ENCODE data around the gene AHCTF1. TPM values are rescaled to one million over a fixed set of nuclear protein-coding genes. Genes with fewer than 3 reads are reported as not detected.
"Not testable (repeated sequence)": the region's sequence is repeated elsewhere in the genome, so short reads cannot be mapped to it uniquely, and the experiment has no call there.

Gene AHCTF1
- total RNA-seq, 1 donor from 2014 or later: 21.1 TPM

DNA sequence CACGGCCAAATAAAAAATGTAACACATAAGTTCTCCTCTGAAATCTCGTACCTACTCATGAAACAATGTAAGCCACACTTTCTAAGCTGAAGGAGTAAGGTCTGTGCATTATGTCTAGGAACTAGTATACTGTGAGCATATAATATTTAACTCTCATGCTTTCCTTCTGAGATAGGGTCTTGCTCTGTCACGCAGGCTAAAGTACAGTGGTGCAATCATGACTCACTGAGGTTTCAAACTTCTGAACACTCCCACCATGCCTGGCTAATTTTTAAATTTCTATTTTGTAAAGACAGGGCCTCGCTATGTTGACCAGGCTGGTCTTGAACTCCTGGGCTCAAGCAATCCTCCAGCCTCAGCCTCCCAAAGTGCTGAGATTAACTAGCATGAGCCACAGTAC, 71.3 kb downstream of the AHCTF1 start:
- intact Hi-C loops (cut with DNase I): no loop called here
- DNase-seq (ENCODE audit: missing footprints) (no peak), ATAC-seq (no peak)

DNA sequence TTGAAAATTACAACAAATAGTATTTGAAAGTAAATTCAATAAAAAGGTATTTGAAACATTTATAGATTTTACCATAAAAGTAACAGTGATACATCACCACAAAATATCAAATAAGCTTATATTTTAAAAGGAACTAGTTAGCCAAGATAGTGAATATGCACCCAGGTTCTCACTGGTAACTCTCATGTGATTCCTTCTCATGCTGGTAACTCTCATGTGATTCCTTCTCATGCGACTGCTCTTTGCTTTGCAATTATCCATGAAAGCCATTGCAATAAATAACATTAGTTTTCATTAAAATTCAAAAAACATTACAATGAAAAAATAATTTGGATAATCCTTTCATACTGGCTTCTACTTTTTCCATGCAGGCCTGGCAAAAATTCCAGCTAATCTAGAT, 75.4 kb downstream of the AHCTF1 start:
- ATAC-seq (no peak), DNase-seq (ENCODE audit: missing footprints) (no peak)
- intact Hi-C loops (cut with DNase I): loop anchor here (5.0 kb wide), 1 partner anchor 36 kb away; no protein-coding TSS in a partner anchor

DNA sequence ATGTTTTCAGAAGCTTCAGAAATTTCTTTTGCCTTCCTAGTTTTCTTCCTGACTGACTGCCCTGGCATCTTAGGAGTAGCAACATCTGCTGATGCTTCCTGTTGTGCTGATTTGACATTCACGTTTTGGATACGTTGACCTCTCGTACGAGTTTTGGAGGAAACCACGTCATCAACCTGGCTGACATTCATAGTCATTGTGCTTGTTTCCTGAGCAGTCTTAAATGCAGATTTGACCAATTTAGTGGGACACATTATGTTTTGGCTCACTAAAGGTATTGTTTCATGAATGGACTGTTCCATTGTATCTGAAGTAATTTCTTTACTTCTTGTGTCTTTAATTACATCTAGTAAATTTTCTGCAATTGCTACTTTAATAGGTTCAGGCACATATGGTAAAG, 81.1 kb downstream of the AHCTF1 start:
- ATAC-seq: peak; percentile 13
- DNase-seq (ENCODE audit: missing footprints); intact Hi-C loops (cut with DNase I): not testable (repeated sequence)

DNA sequence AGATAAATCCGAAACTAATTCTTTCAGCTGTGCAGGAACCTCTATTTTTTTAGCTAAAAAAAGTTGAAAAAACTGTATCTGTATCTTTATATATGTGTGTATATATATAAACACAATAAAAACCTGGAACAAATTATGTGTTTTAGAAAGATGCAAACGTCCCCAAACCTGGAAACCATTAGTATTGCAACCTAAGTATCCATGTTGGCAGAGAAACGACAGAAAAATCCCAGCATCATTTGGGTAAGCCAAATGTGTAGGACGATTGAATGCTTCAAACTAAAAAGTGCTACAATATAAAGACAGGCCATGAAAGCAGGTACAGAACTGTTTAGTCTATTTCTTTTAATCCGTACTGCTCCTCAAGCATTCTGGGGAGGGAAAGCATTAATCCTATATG, 87.9 kb downstream of the AHCTF1 start:
- ATAC-seq (no peak), DNase-seq (ENCODE audit: missing footprints) (no peak)
- intact Hi-C loops (cut with DNase I): no loop called here

DNA sequence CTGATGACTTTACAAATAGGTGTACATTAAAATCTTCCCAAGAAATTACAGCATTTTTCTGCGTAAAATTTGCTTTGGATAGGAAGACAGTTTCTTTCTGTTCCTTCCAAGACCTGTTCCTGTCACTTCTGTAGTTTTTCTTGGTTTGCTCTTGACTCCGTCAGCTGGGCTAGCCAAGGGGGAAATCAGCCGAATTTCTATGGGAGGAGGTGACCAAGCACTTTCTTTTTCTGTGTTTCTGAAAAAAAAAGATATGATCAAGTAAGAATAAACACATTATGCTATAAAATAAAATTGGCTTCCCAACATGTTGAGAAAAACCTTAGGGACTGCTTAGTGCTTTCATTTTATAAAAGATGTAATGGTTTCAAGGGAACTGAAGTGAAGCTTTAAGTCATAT, 91.0 kb downstream of the AHCTF1 start:
- DNase-seq (ENCODE audit: missing footprints); ATAC-seq; intact Hi-C loops (cut with DNase I): not testable (repeated sequence)

DNA sequence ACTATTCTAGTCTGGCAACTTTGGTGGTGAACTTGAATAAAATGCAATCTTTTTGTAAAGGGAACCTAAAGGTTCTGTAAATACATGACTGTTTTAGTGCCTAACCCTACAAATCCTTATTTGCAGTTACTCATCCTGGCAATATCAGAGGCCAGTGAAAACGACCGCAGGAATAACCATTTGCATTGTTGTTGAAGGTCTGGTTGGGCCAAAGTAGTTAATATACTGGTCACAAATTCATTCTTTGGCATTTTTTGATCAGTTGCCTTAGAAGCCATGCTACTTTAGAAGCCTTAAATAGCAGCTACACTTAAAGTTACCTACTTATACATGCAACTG, 93.7 kb downstream of the AHCTF1 start:
- DNase-seq (ENCODE audit: missing footprints): no peak
- ATAC-seq: no peak
- intact Hi-C loops (cut with DNase I): no loop called here

DNA sequence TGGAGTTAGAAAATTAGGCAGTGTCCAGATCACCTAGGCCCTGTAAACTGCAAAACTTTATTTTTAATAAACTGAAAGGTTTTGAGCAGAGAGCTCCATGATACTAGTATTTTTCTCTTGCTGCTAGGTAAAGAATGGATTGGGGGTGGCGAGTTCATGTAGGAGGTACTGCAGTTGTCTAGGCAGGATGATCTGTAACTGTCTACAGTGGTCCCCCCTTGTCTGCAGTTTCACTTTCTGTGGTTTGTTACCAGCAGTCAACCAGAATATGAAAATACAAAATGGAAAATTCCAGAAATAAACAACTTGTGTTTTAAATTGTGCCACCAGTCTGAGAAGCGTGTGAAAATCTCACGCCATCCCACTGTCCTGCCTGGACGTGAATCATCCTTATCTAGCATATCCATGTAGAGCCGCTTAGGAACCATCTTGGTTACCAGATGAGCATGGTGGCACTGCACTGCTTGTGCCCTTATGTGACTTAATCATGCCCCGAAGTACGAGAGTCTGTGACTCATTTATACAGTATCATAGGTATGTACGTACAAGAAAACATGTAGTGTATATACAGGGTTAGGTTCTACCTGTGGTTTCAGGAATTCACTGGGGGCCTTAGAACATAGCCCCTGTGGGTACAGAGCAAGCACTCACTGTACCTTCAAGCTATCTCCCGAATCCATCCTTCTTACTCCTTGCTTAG, 94.2 kb downstream of the AHCTF1 start:
- DNase-seq (ENCODE audit: missing footprints): no peak
- no peak for ATAC-seq
- intact Hi-C loops (cut with DNase I): no loop called here

DNA sequence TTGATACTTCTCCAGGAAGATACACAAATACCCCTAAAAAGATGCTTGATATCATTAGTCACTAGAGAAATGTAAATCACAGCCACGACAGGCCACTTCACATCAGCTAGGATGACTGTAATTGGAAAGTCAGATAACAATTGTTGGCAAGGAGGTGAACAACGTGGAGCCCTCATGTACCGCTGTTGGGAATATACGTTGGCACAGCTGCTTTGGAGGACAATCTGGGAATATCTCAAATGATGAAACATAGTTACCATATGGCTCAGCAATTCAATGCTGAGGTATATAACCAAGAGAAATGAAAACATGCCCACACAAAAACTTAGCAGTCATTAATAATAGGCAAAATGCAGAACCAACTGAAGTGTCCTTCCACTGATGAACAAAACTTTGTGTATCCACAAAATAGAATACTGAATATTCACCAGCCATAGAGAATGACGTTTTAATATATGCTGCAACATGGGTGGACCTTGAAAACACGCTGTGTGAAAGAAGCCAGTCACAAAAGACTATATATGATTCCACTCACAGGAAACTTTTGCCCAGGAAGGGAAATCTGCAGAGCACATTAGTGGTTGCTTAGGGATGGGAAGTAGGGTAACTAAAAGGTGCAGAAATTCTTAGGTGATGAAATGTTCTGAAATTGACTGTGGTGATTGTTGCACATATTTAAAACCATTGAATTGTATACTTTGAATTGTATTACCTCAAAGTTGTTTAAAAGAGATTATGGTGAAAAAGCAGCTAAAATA, 95.4 kb downstream of the AHCTF1 start:
- no peak for DNase-seq (ENCODE audit: missing footprints)
- no peak for ATAC-seq
- intact Hi-C loops (cut with DNase I): no loop called here

DNA sequence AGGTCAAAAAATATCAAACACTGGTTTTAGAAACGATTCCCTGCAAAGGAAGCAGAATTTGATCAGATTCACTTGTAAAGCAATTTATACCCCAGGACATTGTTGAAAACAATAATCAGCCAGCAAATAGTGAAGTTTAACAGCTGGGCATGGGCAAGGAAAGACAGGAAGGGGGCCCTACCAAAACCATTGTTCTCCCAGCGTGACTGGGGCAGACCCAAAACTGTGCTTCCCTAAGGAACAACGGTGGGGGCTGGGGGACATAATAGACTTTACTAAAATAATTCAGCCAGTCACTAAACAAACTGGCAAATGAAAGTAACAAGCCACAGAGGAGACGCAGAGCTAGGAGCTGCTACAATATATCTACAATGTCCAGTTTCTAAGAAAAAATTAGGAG, 100.2 kb downstream of the AHCTF1 start:
- intact Hi-C loops (cut with DNase I): no loop called here
- no peak for ATAC-seq
- no peak for DNase-seq (ENCODE audit: missing footprints)

DNA sequence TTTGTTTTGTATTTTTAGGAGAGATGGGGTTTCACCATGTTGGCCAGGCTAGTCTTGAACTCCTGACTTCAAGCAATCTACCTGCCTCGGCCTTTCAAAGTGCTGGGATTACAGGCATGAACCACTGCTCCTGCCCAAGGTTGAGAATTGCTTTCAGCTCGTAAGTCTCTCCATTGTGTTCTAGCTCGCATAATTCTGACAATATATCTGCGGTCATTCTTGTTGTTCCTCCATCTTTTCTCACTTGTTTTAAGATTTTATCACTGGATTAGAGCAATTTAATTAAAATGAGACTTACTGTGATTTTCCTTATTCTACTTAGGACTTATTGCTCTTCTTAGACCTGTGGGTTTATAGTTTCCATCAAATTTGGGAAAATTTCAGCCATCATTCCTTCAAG, 102.9 kb downstream of the AHCTF1 start:
- ATAC-seq (no peak), DNase-seq (ENCODE audit: missing footprints) (no peak)
- intact Hi-C loops (cut with DNase I): no loop called here

DNA sequence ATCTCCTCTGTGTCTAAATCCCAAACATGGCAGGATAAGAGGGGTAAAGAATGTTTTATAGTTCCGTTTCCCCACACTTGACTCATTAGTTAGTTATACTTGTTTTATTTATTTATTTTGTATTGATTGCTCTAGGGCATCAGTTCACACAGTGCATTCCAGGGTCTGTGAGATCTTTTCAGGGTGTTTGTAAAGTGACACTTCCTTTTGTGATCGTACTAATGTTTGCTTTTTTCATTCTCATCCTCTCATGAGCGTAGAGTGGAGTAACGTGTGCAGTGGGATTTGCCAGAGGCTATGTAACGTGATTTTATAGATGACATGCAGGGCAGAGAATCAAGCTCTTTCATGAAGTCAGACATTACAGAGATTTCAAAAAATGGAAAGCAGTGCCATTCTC, 104.4 kb downstream of the AHCTF1 start:
- no peak for DNase-seq (ENCODE audit: missing footprints)
- intact Hi-C loops (cut with DNase I): no loop called here
- no peak for ATAC-seq

DNA sequence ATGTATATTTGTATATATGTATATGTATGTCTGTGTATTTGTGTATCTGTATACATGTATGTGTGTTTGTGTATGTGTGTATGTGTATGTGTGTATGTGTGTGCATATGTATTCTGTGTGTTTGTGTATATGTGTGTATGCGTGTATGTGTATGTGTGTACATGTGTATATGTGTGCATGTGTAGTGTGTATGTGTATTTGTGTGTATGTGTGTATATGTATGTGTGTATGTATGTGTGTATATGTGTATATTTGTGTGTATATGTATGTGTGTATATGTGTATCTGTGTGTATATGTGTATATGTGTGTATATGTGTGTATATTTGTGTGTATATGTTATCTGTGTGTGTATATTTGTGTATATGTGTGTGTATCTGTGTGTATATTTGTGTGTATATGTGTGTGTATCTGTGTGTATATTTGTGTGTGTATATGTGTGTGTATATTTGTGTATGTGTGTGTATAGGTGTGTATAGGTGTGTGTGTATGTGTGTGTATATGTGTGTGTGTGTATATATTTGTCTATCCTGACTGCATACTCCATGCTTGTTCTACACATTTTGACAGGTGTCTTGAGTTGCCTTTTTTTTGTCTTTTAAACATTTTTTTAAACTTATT, 106.1 kb downstream of the AHCTF1 start:
- no peak for ATAC-seq
- intact Hi-C loops (cut with DNase I): no loop called here
- no peak for DNase-seq (ENCODE audit: missing footprints)

DNA sequence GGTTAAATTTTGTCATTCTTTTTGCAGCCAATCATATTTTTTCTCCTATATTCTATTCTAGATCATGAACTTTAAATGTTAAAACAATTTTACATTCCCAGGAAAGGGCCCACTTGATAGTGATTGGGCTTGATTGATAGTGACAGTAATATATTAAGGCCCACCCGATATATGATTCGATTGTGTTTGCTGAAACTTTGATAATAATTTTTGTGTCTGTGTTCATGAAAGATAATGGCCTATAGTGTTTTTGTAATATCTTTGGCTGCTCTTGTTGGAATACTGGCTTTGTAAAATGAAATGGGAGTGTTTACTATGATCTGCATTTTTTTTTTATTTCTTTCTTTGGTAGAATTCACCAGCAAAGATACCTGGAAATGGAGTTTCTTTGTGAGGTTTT, 107.2 kb downstream of the AHCTF1 start:
- intact Hi-C loops (cut with DNase I): no loop called here
- ATAC-seq (no peak), DNase-seq (ENCODE audit: missing footprints) (no peak)

DNA sequence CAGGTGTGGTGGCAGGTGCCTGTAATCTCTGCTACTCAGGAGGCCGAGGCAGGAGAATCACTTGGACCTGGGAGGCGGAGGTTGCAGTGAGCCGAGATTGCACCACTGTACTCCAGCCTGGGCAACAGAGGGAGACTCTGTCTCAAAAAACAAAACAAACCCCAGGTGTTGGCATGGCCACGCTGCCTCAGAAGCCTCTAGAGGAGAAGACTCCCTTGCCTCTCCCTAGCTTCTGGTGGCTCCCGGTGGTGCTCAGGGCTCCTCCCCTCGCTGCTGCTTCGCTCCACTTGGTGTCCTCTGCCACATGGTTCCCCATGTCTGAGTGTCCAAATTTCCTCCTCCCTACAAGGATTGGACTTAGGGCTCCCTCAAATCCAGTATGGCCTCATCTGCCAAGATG, 109.6 kb downstream of the AHCTF1 start:
- intact Hi-C loops (cut with DNase I); DNase-seq (ENCODE audit: missing footprints); ATAC-seq: not testable (repeated sequence)

DNA sequence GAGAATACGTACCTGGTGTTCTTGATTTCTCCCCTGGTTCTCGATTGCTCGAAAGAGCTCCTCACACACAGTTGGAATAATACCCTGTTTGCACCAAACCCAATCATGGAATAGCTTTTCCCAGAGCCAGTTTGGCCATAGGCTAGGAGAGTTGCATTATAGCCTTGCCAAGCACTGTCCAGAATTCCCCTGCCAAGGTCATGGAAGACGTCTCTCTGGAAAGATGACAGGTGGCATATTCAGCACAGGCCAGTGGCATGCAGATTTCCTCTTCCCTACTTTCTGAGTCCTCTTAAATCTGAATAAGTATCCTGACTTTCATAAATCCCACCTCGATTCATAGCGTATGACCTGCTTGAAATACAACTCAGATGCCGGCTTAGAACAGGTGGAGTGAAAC, 111.1 kb downstream of the AHCTF1 start:
- intact Hi-C loops (cut with DNase I): no loop called here
- ATAC-seq: peak; percentile 74
- no peak for DNase-seq (ENCODE audit: missing footprints)

DNA sequence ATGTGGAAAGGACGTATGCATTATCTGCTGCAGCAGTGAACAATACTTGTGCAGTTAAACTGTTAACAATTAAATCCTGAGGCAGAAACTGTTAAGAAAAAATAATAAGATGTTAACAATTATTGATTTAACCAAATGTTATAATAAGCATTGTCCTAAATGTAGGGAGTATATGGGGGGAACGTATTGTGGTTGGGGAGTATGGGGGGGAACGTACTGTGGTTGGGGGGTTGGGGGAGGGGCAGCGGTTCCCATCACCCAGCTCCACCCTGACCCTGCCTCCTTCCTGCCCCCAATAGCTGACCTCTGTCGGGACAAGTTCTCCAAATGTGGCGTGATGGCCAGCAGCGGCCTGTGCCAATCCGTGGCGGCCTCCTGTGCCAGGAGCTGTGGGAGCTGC, 114.0 kb downstream of the AHCTF1 start:
- ATAC-seq; intact Hi-C loops (cut with DNase I): not testable (repeated sequence)

DNA sequence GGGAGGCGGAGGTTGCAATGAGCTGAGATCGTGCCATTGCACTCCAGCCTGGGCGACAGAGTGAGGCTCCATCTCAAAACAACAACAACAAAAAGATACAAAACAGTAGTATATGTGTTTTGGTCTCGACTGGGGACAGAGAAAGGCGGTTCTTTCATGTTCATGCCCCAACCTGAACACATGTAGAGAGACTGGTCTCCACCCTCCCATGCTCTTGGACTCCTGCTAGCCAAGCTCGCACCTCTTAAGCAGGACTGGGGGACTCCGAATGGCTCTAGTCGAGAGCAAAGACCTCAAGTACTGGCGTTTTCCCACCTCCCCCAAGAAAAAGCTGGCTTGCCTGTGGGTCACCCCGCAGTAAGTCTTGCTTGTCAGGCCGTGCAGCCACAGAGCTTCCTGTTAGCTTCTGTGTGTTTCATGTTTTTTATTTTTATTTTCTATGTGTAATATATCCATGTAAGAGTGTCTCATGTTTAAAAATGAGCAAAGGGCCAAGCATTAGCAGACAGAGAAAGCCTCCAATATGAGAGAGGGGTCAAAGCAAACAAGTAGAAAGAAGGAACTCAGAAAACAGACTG, 116.0 kb downstream of the AHCTF1 start:
- ATAC-seq (no peak), DNase-seq (ENCODE audit: missing footprints) (no peak)
- intact Hi-C loops (cut with DNase I): no loop called here

More for the DNA sequence above, 114.0 kb downstream of the AHCTF1 start:
- not testable (repeated sequence) for DNase-seq (ENCODE audit: missing footprints)

DNA sequence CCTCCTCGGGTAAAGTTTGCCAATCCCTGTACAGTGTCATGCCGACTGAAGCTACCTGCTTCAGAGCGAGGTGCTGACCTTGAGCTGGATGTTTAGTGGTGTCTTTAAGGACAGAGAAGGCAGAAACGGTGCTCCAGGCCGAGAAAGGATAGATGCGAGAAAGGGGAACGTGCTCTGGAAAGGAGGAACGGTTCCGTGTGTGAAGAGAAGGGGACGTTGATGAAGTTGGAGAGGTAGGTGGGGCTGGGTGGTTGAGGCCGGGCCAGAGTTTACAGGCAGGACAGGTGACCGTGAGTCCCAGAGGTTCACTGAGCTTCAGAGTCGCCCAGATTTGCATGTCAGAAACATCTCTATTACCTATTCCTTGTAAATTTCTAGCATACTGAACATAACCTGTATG, 116.9 kb downstream of the AHCTF1 start:
- intact Hi-C loops (cut with DNase I): no loop called here
- DNase-seq (ENCODE audit: missing footprints) (no peak), ATAC-seq (no peak)

DNA sequence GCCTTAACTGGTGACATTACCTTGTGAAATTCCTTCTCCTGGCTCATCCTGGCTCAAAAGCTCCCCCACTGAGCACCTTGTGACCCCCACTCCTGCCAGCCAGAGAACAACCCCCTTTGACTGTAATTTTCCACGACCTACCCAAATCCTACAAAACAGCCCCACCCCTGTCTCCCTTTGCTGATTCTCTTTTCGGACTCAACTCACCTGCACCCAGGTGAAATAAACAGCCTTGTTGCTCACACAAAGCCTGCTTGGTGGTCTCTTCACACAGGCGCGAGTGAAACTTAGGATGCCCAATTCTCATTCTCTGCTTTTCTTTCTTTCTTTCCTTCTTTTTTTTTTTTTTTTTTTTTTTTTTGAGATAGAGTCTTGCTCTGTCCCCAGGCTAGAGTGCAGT, 118.4 kb downstream of the AHCTF1 start:
- ATAC-seq: not testable (repeated sequence)

DNA sequence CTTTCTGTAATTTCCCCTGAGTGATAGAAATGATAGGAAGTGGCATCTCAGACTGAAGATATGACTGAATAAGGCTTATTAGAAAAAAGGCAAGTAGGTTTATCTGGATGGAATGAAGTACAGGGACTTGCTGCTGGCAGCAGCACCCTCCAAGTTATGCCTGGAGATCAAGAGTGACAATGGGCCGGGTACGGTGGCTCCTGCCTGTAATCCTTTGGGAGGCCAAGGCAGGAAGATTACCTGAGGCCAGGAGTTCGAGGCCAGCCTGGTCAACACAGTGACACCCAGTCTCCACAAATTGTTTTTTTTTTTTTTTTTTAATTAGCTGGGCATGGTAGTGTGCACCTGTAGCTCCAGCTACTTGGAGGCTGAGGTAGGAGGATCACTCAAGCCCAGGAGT, 119.8 kb downstream of the AHCTF1 start:
- DNase-seq (ENCODE audit: missing footprints) (no peak), ATAC-seq (no peak)
- intact Hi-C loops (cut with DNase I): no loop called here

More for the DNA sequence above, 118.4 kb downstream of the AHCTF1 start:
- DNase-seq (ENCODE audit: missing footprints); intact Hi-C loops (cut with DNase I): not testable (repeated sequence)

Measured in Right ventricle myocardium inferior (tissue), 1 donor.